Stimulated activated effector memory CD8-positive, alpha-beta T cell treated with anti-CD3 and anti-CD28 coated beads, Interleukin-12 subunit alpha, Interleukin-12 subunit beta, amount 100 ng/mL, for 72 hours (primary cell): Measurements from ENCODE around the gene LMO2.
"Not testable (repeated sequence)": the region's sequence is repeated elsewhere in the genome, so short reads cannot be mapped to it uniquely, and the experiment has no call there.

Experiments
- ATAC-seq: fragments of 150-1000 bp; cut with Tn5 transposase; 2 replicates; pipeline ENCODE4 v1.10.0; 2021
- DNase-seq, 2 donors: peaks; one replicate each; pipeline ENCODE4 v3.0.0; 2021 to 2022; ENCODE audit warnings: low spot score in 2 of 2
- H3K27ac Mint-ChIP-seq: one replicate; pipeline ENCODE4 v1.8.0; 2022; ENCODE audit warnings: mild to moderate bottlenecking, mixed read lengths
- H3K36me3 Mint-ChIP-seq: one replicate; pipeline ENCODE4 v1.8.0; 2022; ENCODE audit warnings: mild to moderate bottlenecking, mixed read lengths
- H3K4me1 Mint-ChIP-seq: one replicate; pipeline ENCODE4 v1.8.0; 2022; ENCODE audit warnings: mixed read lengths
- H3K4me3 Mint-ChIP-seq: one replicate; pipeline ENCODE4 v1.8.0; 2022; ENCODE audit warnings: mild to moderate bottlenecking, mixed read lengths
- H3K9me3 Mint-ChIP-seq: one replicate; pipeline ENCODE4 v1.8.0; 2022; ENCODE audit warnings: mixed read lengths

Gene LMO2

GRCh38 chr11:33863418-33864172 lies 28.3 kb downstream of the LMO2 start:
- ATAC-seq (no peak), DNase-seq (no peak)
- Mint-ChIP-seq H3K9me3 (no peaks in the 10 kb centered on the region), H3K4me3 (no peak overlapping the region), H3K4me1 (no peaks in the 10 kb centered on the region), H3K36me3 (peaks cover 5% of the 10 kb centered on the region), H3K27ac (no peak overlapping the region)

- Mint-ChIP-seq H3K27ac (no peak overlapping the region), H3K4me3 (no peak overlapping the region), H3K4me1 (no peaks in the 10 kb centered on the region), H3K9me3 (no peaks in the 10 kb centered on the region), H3K36me3 (peaks cover 5% of the 10 kb centered on the region)
- DNase-seq (no peak), ATAC-seq (no peak)
These were observed 29.8 kb downstream of the LMO2 start for GRCh38 chr11:33861941-33862589.

GRCh38 chr11:33861386-33861785 lies 30.5 kb downstream of the LMO2 start:
- no peak overlapping the region for H3K27ac Mint-ChIP-seq
- ATAC-seq (no peak), DNase-seq (no peak)
- H3K9me3 Mint-ChIP-seq: no peaks in the 10 kb centered on the region
- no peaks in the 10 kb centered on the region for H3K4me1 Mint-ChIP-seq
- peaks cover 5% of the 10 kb centered on the region for H3K36me3 Mint-ChIP-seq
- H3K4me3 Mint-ChIP-seq: no peak overlapping the region

DNA sequence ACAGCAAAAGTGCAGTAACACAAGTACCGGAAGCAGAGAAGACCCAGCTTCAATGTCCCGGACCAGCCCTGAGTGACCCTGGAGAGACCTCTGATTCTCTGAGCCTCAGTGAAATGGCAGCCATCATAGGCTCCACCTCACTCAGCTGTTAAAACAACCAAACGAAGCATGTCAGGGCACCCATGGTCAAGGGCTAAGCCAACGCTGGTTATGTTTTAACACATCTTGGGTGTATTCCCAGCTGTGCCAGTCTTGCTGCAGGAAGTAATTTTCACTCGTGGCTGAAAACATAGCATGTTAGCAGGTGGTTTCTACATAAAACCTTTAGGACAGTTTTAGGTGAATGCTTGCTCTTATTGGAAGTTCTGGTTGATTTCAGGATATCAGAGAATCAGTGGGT lies 30.9 kb downstream of the LMO2 start:
- DNase-seq (no peak), ATAC-seq (no peak)
- no peaks in the 10 kb centered on the region for H3K9me3 Mint-ChIP-seq
- H3K27ac Mint-ChIP-seq: no peak overlapping the region
- peaks cover 5% of the 10 kb centered on the region for H3K36me3 Mint-ChIP-seq
- no peak overlapping the region for H3K4me3 Mint-ChIP-seq
- H3K4me1 Mint-ChIP-seq: no peaks in the 10 kb centered on the region

DNA sequence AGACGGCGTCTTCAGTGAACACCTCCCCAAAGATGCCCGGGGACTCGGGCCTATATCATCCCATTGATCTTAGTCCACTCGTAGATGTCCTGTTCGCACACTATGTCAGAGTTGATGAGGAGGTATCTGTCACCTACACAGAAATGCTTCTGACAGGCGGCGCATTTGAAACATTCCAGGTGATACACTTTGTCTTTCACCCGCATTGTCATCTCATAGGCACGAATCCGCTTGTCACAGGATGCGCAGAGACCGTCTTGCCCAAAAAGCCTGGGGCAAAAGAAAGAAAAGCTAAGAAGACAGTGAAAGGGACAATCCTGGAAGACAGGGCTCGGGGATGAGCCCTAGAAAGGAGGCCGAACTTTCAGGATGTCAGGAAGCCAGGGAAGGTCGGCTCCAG lies 32.6 kb downstream of the LMO2 start:
- ATAC-seq (no peak), DNase-seq (no peak)
- Mint-ChIP-seq H3K4me1 (no peaks in the 10 kb centered on the region), H3K9me3 (no peaks in the 10 kb centered on the region), H3K27ac (no peak overlapping the region), H3K36me3 (peaks cover 5% of the 10 kb centered on the region), H3K4me3 (no peak overlapping the region)

GRCh38 chr11:33857933-33858371 lies 33.9 kb downstream of the LMO2 start:
- no peaks in the 10 kb centered on the region for H3K9me3 Mint-ChIP-seq
- H3K27ac Mint-ChIP-seq: no peak overlapping the region
- H3K36me3 Mint-ChIP-seq: peaks cover 5% of the 10 kb centered on the region
- DNase-seq: peak; percentile 61 to 80
- peak; percentile 78 for ATAC-seq
- H3K4me3 Mint-ChIP-seq: no peak overlapping the region
- no peaks in the 10 kb centered on the region for H3K4me1 Mint-ChIP-seq

DNA sequence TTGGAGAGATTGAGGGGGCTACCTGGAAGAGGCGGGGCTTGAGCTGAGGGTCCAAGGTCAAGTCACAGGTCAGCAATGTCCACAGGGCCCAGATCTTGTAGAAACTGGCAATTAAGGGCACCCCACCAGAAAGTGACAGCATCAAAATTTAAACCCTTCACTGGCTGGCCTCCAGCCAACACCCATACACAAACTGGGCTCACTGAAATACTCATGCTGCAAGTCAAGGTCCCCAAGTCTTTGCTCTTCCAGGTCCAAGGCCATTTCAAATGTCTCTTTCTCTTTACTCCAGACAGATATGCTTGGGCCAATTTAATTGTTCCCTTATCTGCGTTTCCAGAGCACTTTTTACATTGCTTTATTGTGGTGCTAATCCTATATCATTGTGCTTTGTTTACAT lies 36.4 kb downstream of the LMO2 start:
- Mint-ChIP-seq H3K4me3 (no peak overlapping the region), H3K4me1 (no peaks in the 10 kb centered on the region), H3K9me3 (no peaks in the 10 kb centered on the region), H3K27ac (no peak overlapping the region), H3K36me3 (no peaks in the 10 kb centered on the region)
- ATAC-seq: no peak
- no peak for DNase-seq

GRCh38 chr11:33848717-33849390 lies 43.0 kb downstream of the LMO2 start:
- ATAC-seq (no peak), DNase-seq (no peak)
- H3K4me3 Mint-ChIP-seq: no peak overlapping the region
- no peaks in the 10 kb centered on the region for H3K9me3 Mint-ChIP-seq
- H3K27ac Mint-ChIP-seq: no peak overlapping the region
- H3K36me3 Mint-ChIP-seq: no peaks in the 10 kb centered on the region
- no peaks in the 10 kb centered on the region for H3K4me1 Mint-ChIP-seq

- no peak for ATAC-seq
- Mint-ChIP-seq H3K36me3 (no peaks in the 10 kb centered on the region), H3K27ac (no peak overlapping the region)
These were observed 44.6 kb downstream of the LMO2 start for GRCh38 chr11:33847251-33847650.

DNA sequence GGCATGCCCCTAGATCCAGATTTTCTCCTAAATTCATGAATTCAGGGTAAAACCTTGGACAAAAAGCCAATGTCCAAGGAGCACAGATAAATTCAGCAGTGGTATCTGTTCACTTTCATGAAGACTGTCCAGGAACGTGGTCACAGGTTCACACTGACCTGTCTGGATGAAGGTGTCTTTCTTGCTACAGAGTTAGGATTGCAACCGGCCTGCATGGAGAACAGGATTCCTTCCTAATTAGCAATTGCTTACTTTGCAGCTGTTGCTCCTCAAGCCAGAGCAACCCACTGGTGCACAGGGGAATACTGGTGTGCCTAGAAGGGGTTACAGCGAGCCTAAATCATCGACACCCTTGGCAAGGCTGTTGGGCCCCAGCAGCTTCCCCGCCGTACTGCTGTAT lies 47.6 kb downstream of the LMO2 start:
- ATAC-seq (no peak), DNase-seq (no peak)
- H3K36me3 Mint-ChIP-seq: no peaks in the 10 kb centered on the region
- no peaks in the 10 kb centered on the region for H3K4me1 Mint-ChIP-seq
- H3K27ac Mint-ChIP-seq: no peak overlapping the region
- no peak overlapping the region for H3K4me3 Mint-ChIP-seq
- H3K9me3 Mint-ChIP-seq: no peaks in the 10 kb centered on the region

More at GRCh38 chr11:33847251-33847650, 44.6 kb downstream of the LMO2 start:
- Mint-ChIP-seq H3K4me3 (no peak overlapping the region), H3K9me3 (no peaks in the 10 kb centered on the region), H3K4me1 (no peaks in the 10 kb centered on the region)
- no peak for DNase-seq

DNA sequence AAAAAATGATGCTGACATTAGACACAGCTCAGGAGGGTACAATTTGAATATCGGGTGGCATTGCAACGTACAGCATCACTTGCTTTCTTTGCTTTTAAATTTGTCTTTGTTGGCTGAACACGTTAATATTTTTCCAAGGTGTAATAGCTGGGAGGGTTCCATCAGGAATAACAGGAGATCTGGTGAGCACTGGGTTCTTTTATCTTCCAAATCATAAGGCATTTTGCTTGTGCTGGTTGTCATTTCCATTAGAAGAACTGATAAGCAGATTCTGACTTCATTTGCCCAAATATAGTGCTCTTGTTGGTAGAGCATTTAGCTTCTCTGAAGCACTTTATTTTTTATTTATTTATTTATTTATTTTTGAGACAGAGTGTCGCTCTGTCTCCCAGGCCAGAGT lies 48.9 kb downstream of the LMO2 start:
- no peak overlapping the region for H3K27ac Mint-ChIP-seq
- no peak for ATAC-seq
- H3K4me1 Mint-ChIP-seq: no peaks in the 10 kb centered on the region
- H3K9me3 Mint-ChIP-seq: no peaks in the 10 kb centered on the region
- no peak for DNase-seq
- H3K4me3 Mint-ChIP-seq: no peak overlapping the region
- H3K36me3 Mint-ChIP-seq: no peaks in the 10 kb centered on the region

DNA sequence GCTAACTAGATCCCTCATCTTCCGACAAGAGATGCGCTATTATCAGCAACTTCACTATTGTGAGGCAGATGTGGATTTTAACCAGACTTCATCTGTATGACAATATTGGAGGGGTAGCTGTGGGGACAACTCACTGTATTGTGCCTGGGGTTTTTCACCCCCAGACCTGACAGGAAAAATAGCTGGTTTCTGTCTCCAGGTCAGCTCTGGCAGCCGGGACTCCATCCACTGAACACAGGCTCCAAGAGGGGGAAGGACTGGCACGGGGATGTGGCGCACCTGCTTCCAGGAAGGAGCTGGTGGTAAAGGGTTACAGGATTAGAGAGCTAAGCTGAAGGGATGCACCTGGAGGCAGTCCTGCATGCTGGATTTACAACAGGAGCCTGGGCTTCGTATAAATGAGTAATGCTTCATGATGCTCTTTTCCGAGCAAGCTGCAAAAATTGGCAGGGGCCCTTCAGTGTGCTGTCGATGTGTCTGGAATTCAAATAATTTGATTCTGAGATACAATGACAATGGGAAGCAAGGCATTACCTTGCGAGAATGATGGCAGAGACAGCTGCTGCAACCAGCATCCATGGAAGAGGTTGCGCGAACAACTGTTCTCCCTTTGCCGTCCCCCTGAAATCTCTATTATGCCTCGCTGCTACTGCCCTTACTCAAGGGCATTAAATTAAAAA lies 49.5 kb downstream of the LMO2 start:
- no peaks in the 10 kb centered on the region for H3K4me1 Mint-ChIP-seq
- no peak for ATAC-seq
- H3K4me3 Mint-ChIP-seq: no peak overlapping the region
- no peaks in the 10 kb centered on the region for H3K9me3 Mint-ChIP-seq
- no peak overlapping the region for H3K27ac Mint-ChIP-seq
- H3K36me3 Mint-ChIP-seq: no peaks in the 10 kb centered on the region
- DNase-seq: no peak

DNA sequence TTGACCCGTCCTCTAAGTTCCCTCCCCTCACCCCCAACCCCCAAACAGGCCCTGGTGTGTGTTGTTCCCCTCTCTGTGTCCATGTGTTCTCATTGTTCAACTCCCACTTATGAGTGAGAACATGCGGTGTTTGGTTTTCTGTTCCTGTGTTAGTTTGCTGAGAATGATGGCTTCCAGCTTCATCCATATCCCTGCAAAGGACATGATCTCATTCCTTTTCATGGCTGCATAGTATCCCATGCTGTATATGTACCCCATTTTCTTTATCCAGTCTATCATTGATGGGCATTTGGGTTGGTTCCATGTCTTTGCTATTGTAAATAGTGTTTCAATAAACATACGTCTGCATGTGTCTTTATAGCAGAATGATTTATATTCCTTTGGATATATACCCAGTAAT lies 53.6 kb downstream of the LMO2 start:
- not testable (repeated sequence) for H3K9me3 Mint-ChIP-seq, H3K27ac Mint-ChIP-seq, H3K4me3 Mint-ChIP-seq, H3K4me1 Mint-ChIP-seq, ATAC-seq, DNase-seq, H3K36me3 Mint-ChIP-seq

DNA sequence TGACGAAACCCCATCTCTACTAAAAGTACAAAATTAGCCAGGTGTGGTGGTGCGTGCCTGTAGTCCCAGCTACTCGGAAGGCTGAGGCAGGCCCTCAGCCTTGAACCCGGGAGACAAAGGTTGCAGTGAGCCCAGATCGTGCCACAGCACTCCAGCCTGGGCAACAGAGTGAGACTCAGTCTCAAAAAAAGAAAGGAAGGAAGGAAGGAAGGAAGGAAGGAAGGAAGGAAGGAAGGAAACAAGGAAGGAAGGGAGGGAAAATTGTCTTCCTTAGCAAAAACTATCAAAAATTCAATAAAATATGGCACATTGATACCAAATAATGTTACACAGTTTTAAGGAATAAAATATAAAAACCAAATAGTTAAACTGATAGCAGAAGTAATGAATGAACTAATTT lies 54.5 kb downstream of the LMO2 start:
- H3K9me3 Mint-ChIP-seq, ATAC-seq, H3K36me3 Mint-ChIP-seq, H3K27ac Mint-ChIP-seq, H3K4me1 Mint-ChIP-seq, H3K4me3 Mint-ChIP-seq, DNase-seq: not testable (repeated sequence)

DNA sequence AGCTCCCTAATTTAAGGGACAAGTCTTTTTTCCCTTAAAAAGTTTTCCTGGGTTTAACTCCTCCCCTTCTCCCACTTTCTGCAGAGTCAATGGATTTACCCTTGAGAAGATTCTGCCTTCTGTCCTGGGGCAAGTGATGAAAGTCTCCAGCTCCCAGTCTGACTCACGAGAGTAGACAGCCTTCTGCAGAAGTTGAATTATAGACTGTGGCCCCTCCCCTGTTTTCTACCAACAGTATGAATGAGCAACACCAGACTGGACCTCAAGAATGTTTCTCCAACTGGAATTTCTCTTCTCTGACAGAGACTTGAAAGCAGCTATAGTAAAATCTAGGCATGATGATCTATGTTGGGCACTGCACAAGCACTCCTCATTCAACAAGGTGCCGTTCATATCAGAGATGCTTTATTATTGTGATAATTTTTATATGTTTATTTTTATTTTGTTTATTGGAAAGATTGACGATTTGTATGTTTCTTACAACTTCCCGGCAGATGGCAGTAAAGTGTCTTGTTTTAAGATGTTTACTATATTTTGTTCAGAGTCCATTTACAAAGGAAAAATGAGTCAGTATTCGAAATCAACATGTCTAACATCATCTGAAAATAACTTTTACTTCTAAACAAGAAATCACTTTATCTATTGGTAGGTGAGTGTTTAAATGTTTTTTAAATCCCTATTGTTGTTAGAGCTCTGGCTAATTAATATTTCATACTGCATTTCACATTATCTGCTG lies 56.6 kb downstream of the LMO2 start:
- DNase-seq: no peak
- Mint-ChIP-seq H3K27ac (no peak overlapping the region), H3K4me1 (no peaks in the 10 kb centered on the region), H3K9me3 (no peaks in the 10 kb centered on the region), H3K36me3 (no peaks in the 10 kb centered on the region), H3K4me3 (no peak overlapping the region)
- no peak for ATAC-seq
